Measurements from ENCODE around the gene GMCL2. TPM values are rescaled to one million over a fixed set of nuclear protein-coding genes. Genes with fewer than 3 reads are reported as not detected.
A peak's percentile ranks its signal among the peaks of the same experiment; 100 is the strongest.
"Not testable (repeated sequence)": the region's sequence is repeated elsewhere in the genome, so short reads cannot be mapped to it uniquely, and the experiment has no call there.

GMCL2 gene
- total and polyA plus RNA-seq, 5 donors from 2014 or later: 0.11 TPM; not detected in 4

DNA sequence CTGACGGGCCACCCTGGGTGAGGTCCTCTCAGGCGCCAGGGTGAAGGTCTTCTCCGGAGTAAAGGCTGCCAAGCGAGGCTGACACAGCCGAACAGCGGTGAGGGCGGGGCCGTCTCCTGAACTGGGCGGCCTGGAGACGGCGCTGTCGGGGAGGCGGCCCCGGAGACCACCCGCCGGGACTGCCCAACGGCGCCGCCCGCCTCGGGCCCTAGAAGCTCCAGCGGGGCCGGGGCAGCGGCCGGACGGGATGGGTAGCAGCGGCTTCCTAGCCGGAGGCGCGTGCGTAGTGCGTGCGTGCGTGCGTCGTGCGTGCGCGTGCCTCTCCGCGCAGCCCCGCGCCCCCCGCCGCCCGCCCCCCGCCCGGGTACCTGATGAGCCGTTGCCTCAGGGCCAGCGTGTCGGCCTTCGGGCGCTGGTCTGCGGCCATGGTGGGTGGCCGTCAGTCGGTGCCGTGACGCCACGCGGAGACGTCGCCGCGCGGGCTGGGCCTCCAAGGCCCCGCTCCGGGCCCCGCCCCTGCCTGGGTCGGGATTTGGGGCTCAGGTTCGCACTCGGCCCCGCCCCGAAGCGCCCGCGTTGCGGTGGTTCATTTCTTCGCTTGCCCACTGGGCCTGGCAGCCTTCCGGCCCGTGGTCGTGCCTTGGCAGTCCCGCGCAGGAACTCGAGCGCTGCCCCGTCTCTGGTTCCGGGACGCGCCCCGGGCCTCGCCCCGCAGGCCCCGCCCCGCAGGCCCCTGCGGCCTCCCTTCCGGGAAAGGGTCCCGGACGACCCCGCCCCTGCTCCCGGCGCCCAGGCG, 45.2 kb upstream of the GMCL2 start, which contains the start of gene PHYKPL:
Gene PHYKPL, minus strand, starts transcription at position 679 of the 796 bp plus-strand sequence. Its CDS starts 252 bp downstream, at position 427.
- Histone ChIP-seq H3K9me3 (ENCODE audit: control insufficient read depth in 2 of 2, low read length in 2 of 2) (no peaks in the 10 kb centered on the region), H3K4me3 (ENCODE audit: low read depth, low read length) (peak within 1 kb of the TSS; percentile 68), H3K36me3 (ENCODE audit: control insufficient read depth, insufficient read depth, low read length) (peaks cover 32% of the 10 kb centered on the region), H3K4me1 (ENCODE audit: control insufficient read depth, insufficient read depth, low read length, poor library complexity, severe bottlenecking) (peaks cover 34% of the 10 kb centered on the region), H3K27me3 (ENCODE audit: control insufficient read depth, insufficient read depth, low read length) (no peaks in the 10 kb centered on the region), H3K27ac (ENCODE audit: insufficient read depth, low read length, poor library complexity, severe bottlenecking) (peak within 1 kb of the TSS; percentile 89)
- ATAC-seq (ENCODE audit: low read depth in 2 of 2): peak; percentile 65 to 71
- Mint-ChIP-seq H3K36me3 (peaks cover 27% of the 10 kb centered on the region), H3K27ac (peak within 1 kb of the TSS; percentile 69 to 98 (median 90)), H3K4me3 (peak within 1 kb of the TSS; percentile 83 to 87 (median 84)), H3K9me3 (no peaks in the 10 kb centered on the region), H3K27me3 (peaks cover 4% of the 10 kb centered on the region), H3K4me1 (peaks cover 9 to 65% (median 38%) of the 10 kb centered on the region in 4 donors)
- peak; percentile 64 to 83 (median 66) for DNase-seq

DNA sequence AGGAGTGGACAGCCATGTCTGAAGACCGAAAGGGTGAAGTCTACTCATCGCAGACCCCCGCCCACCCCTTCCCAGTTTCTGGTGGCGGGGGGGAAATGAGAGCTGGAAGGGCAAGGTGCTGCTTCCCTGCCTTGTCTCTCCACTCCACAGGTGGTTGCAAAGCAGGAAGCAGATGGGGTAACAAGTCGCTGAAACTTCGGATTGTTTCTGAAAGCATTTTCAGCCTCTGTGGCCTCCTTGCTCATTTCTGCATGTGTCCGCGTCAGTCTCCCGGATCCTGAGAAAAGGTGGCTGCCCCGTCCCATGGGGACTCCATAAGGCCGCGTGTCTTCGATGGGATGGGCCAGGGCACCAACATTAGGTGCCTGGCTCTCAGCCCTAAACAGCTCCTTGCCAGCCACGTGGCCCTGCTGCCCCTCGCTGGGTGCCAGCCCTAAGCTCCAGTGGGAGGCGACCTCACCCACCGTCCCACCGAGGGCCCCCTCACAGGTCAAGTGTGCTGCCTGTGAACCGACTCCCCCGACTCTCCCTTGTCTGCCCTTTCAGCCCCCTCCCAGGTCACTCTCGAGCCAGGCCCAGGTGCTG, 44.5 kb upstream of the GMCL2 start:
- no peak for DNase-seq
- H3K4me1 ChIP-seq (ENCODE audit: control insufficient read depth, insufficient read depth, low read length, poor library complexity, severe bottlenecking): peaks cover 35% of the 10 kb centered on the region
- no peaks in the 10 kb centered on the region for H3K9me3 Mint-ChIP-seq
- H3K27me3 Mint-ChIP-seq: peaks cover 4% of the 10 kb centered on the region
- H3K4me3 ChIP-seq (ENCODE audit: low read depth, low read length): peak overlapping the region; percentile 68
- H3K4me3 Mint-ChIP-seq: peak overlapping the region; percentile 68 to 84 (median 78)
- H3K36me3 ChIP-seq (ENCODE audit: control insufficient read depth, insufficient read depth, low read length): peaks cover 36% of the 10 kb centered on the region
- H3K9me3 ChIP-seq (ENCODE audit: control insufficient read depth in 2 of 2, low read length in 2 of 2): no peaks in the 10 kb centered on the region
- peak in 1 of 2 donors; percentile 2 for ATAC-seq (ENCODE audit: low read depth in 2 of 2)
- no peaks in the 10 kb centered on the region for H3K27me3 ChIP-seq (ENCODE audit: control insufficient read depth, insufficient read depth, low read length)
- H3K27ac ChIP-seq (ENCODE audit: insufficient read depth, low read length, poor library complexity, severe bottlenecking): peak overlapping the region; percentile 89
- peaks cover 13 to 67% (median 42%) of the 10 kb centered on the region in 4 donors for H3K4me1 Mint-ChIP-seq
- peaks cover 30% of the 10 kb centered on the region for H3K36me3 Mint-ChIP-seq
- H3K27ac Mint-ChIP-seq: peak overlapping the region; percentile 69 to 87 (median 82)

DNA sequence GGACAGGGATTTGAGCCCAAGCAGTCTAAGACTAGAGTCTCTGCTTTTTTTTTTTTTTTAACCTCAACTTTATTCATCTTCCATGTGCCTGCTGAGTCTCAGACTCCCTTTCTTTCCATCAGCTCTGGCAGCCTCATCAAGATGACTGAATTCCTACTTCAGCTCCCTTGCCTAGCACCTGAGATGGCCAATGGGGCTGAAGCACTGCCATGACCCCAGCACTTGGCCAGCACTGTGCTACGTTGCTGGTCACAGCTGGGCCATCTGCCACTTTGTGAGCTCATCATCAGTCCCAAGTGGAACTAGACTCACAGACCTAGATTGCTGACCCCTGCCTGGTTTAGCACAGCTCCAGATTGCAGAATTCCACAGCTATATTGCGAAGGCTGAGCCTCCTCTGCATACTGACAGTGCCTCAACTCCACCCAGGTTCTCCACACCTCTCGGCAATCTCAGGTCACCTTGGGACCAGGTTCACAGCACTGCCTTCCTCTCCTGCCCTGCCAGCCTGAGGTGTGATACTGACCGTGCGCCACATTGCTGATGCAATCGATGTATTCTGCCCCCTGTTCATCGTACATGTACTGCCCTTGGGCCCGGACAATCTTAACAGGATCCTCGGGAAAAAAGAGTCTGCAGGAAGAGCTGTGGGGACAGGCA, 43.8 kb upstream of the GMCL2 start:
- ATAC-seq (ENCODE audit: low read depth in 2 of 2): no peak
- H3K4me1 ChIP-seq (ENCODE audit: control insufficient read depth, insufficient read depth, low read length, poor library complexity, severe bottlenecking): peaks cover 36% of the 10 kb centered on the region
- peaks cover 33% of the 10 kb centered on the region for H3K36me3 Mint-ChIP-seq

DNA sequence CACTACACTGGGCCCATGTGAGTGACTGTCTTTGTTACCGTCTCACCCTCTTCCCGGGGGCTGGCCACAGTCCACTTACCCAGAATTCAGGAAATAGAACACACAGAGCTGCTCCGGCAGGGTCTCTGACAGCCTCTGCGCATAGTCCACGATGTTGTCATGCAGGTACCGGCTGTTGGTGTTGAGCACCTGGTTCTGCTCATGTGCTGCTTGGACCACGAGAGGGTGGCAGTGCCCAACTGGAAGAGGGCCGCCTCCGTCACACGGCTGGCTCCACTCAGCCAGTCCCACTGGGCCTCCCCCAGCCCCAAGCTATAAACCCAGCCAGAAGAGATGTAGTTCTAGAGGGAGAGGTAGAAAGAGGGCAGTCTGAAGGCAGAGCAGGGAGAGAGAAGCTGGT, 42.7 kb upstream of the GMCL2 start:
- Histone ChIP-seq H3K4me1 (ENCODE audit: control insufficient read depth, insufficient read depth, low read length, poor library complexity, severe bottlenecking) (peaks cover 36% of the 10 kb centered on the region), H3K27ac (ENCODE audit: insufficient read depth, low read length, poor library complexity, severe bottlenecking) (no peak overlapping the region), H3K4me3 (ENCODE audit: low read depth, low read length) (no peak overlapping the region), H3K36me3 (ENCODE audit: control insufficient read depth, insufficient read depth, low read length) (peaks cover 40% of the 10 kb centered on the region), H3K9me3 (ENCODE audit: control insufficient read depth in 2 of 2, low read length in 2 of 2) (no peaks in the 10 kb centered on the region), H3K27me3 (ENCODE audit: control insufficient read depth, insufficient read depth, low read length) (no peaks in the 10 kb centered on the region)
- H3K4me1 Mint-ChIP-seq: peaks cover 17 to 70% (median 43%) of the 10 kb centered on the region in 4 donors
- peaks cover 40% of the 10 kb centered on the region for H3K36me3 Mint-ChIP-seq
- H3K27me3 Mint-ChIP-seq: no peaks in the 10 kb centered on the region
- H3K4me3 Mint-ChIP-seq: peak overlapping the region; percentile 59 to 83 (median 72)
- ATAC-seq (ENCODE audit: low read depth in 2 of 2) (no peak), DNase-seq (no peak)
- H3K27ac Mint-ChIP-seq: peak overlapping the region in 2 of 3 donors; percentile 37 to 76
- no peaks in the 10 kb centered on the region for H3K9me3 Mint-ChIP-seq

More for the DNA sequence above, 43.8 kb upstream of the GMCL2 start:
- Mint-ChIP-seq H3K4me1 (peaks cover 17 to 70% (median 45%) of the 10 kb centered on the region in 4 donors), H3K9me3 (no peaks in the 10 kb centered on the region), H3K4me3 (peak overlapping the region; percentile 68 to 84 (median 78)), H3K27me3 (peaks cover 4% of the 10 kb centered on the region), H3K27ac (peak overlapping the region; percentile 69 to 87 (median 82))
- H3K27me3 ChIP-seq (ENCODE audit: control insufficient read depth, insufficient read depth, low read length): no peaks in the 10 kb centered on the region
- H3K4me3 ChIP-seq (ENCODE audit: low read depth, low read length): peak overlapping the region; percentile 68
- H3K36me3 ChIP-seq (ENCODE audit: control insufficient read depth, insufficient read depth, low read length): peaks cover 36% of the 10 kb centered on the region
- no peak overlapping the region for H3K27ac ChIP-seq (ENCODE audit: insufficient read depth, low read length, poor library complexity, severe bottlenecking)
- H3K9me3 ChIP-seq (ENCODE audit: control insufficient read depth in 2 of 2, low read length in 2 of 2): no peaks in the 10 kb centered on the region
- DNase-seq: no peak

DNA sequence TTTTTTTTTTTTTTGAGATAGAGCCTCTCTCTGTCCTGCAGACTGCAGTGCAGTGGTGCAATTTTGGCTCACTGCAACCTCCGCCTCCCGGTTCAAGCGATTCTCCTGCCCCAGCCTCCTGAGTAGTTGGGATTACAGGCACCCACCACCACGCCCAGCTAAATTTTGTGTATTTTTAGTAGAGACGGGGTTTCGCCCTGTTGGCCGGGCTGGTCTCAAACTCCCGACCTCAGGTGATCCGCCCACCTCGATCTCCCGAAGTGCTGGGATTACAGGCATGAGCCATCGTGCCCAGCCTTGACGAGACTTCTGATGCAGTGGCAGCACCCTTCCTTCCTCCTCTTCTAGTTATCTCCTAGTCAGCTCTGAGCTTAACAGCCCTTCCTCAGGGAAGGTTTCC, 41.9 kb upstream of the GMCL2 start:
- DNase-seq; H3K27me3 Mint-ChIP-seq; H3K4me3 ChIP-seq (ENCODE audit: low read depth, low read length); ATAC-seq (ENCODE audit: low read depth in 2 of 2); H3K9me3 ChIP-seq (ENCODE audit: control insufficient read depth in 2 of 2, low read length in 2 of 2); H3K27me3 ChIP-seq (ENCODE audit: control insufficient read depth, insufficient read depth, low read length); H3K9me3 Mint-ChIP-seq; H3K27ac ChIP-seq (ENCODE audit: insufficient read depth, low read length, poor library complexity, severe bottlenecking): not testable (repeated sequence)
- Histone ChIP-seq H3K36me3 (ENCODE audit: control insufficient read depth, insufficient read depth, low read length) (peaks cover 40% of the 10 kb centered on the region), H3K4me1 (ENCODE audit: control insufficient read depth, insufficient read depth, low read length, poor library complexity, severe bottlenecking) (peaks cover 36% of the 10 kb centered on the region)
- peaks cover 15 to 68% (median 40%) of the 10 kb centered on the region in 4 donors for H3K4me1 Mint-ChIP-seq
- H3K4me3 Mint-ChIP-seq: peak overlapping the region; percentile 24 to 87 (median 52)
- H3K36me3 Mint-ChIP-seq: peaks cover 41% of the 10 kb centered on the region
- peak overlapping the region; percentile 37 to 94 (median 56) for H3K27ac Mint-ChIP-seq

DNA sequence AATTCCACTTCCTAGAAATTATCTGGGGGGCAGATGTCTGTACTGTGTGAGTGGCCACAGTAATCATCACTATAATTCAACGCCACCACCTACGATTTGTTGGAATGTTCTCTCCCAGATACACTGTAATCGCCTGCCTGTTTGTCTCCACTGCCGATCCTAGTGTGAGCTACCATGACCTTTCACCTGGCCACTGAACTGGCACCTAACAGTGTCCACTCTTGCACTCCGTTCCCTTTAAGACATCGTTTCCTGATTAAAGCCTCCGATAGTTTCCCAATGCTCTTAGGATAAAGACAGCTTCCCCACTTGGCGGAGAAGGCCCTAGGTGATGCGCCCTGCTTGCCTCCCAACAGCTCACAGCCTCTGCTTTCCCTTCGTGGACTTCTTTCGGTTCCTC, 41.4 kb upstream of the GMCL2 start:
- H3K36me3 ChIP-seq (ENCODE audit: control insufficient read depth, insufficient read depth, low read length): peaks cover 40% of the 10 kb centered on the region

DNA sequence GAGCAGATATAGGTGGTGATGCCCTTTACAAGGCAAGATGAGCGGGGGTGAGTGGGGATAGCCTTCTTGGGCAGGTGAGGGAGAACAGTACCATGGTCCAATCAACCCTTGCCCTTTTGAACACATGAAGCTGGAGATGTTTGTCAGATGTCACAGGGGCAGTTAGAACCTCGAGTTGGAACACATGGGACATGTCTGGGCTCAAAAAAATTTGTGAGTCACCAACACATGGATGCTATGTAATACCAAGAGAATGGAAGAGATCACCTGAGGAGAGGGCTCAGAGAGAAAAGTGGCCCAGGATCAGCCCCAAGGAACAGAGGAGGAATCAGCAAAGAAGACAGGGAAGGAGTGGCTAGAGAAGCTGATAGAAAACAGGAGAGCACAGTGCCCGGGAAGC, 40.8 kb upstream of the GMCL2 start:
- peaks cover 33% of the 10 kb centered on the region for H3K4me1 ChIP-seq (ENCODE audit: control insufficient read depth, insufficient read depth, low read length, poor library complexity, severe bottlenecking)
- H3K36me3 ChIP-seq (ENCODE audit: control insufficient read depth, insufficient read depth, low read length): peaks cover 45% of the 10 kb centered on the region
- H3K27me3 ChIP-seq (ENCODE audit: control insufficient read depth, insufficient read depth, low read length): no peaks in the 10 kb centered on the region
- ATAC-seq (ENCODE audit: low read depth in 2 of 2): no peak
- Mint-ChIP-seq H3K36me3 (peaks cover 45% of the 10 kb centered on the region), H3K4me1 (peaks cover 15 to 67% (median 44%) of the 10 kb centered on the region in 4 donors), H3K9me3 (no peaks in the 10 kb centered on the region), H3K27ac (peak overlapping the region; percentile 16 to 95 (median 82)), H3K4me3 (peak overlapping the region in 2 of 4 donors; percentile 62 to 87), H3K27me3 (no peaks in the 10 kb centered on the region)
- H3K9me3 ChIP-seq (ENCODE audit: control insufficient read depth in 2 of 2, low read length in 2 of 2): no peaks in the 10 kb centered on the region
- no peak overlapping the region for H3K27ac ChIP-seq (ENCODE audit: insufficient read depth, low read length, poor library complexity, severe bottlenecking)
- no peak overlapping the region for H3K4me3 ChIP-seq (ENCODE audit: low read depth, low read length)
- no peak for DNase-seq

More for the DNA sequence above, 41.4 kb upstream of the GMCL2 start:
- H3K36me3 Mint-ChIP-seq: peaks cover 41% of the 10 kb centered on the region
- ATAC-seq (ENCODE audit: low read depth in 2 of 2) (no peak), DNase-seq (no peak)
- no peaks in the 10 kb centered on the region for H3K9me3 Mint-ChIP-seq
- peaks cover 15 to 67% (median 40%) of the 10 kb centered on the region in 4 donors for H3K4me1 Mint-ChIP-seq
- no peaks in the 10 kb centered on the region for H3K9me3 ChIP-seq (ENCODE audit: control insufficient read depth in 2 of 2, low read length in 2 of 2)
- H3K27ac ChIP-seq (ENCODE audit: insufficient read depth, low read length, poor library complexity, severe bottlenecking): no peak overlapping the region
- H3K27ac Mint-ChIP-seq: peak overlapping the region in 1 of 3 donors; percentile 29
- H3K4me3 ChIP-seq (ENCODE audit: low read depth, low read length): no peak overlapping the region
- H3K27me3 Mint-ChIP-seq: no peaks in the 10 kb centered on the region
- peaks cover 36% of the 10 kb centered on the region for H3K4me1 ChIP-seq (ENCODE audit: control insufficient read depth, insufficient read depth, low read length, poor library complexity, severe bottlenecking)
- no peaks in the 10 kb centered on the region for H3K27me3 ChIP-seq (ENCODE audit: control insufficient read depth, insufficient read depth, low read length)
- peak overlapping the region in 3 of 4 donors; percentile 35 to 87 (median 52) for H3K4me3 Mint-ChIP-seq
